Fibroblast of villous mesenchyme (primary cell): Measurements from ENCODE around the gene CFLAR. TPM values are rescaled to one million over a fixed set of nuclear protein-coding genes. Genes with fewer than 3 reads are reported as not detected.
A peak's percentile ranks its signal among the peaks of the same experiment; 100 is the strongest.

ENCODE experiments used
- DNase-seq: peaks from one replicate; pipeline ENCODE4 v3.0.0-alpha.2; 2010; ENCODE audit warnings: low read depth
- H3K4me3 ChIP-seq: 2 replicates; pipeline ENCODE4 v1.5.1; 2011; ENCODE audit warnings: low read depth, mild to moderate bottlenecking, low read length
- total RNA-seq: library from RNA; depleted of rRNA; stranded (reverse); fragments of >200 nt; gene quantifications from 2 replicates; pipeline ENCODE4 v1.2.3, GENCODE V29; 2012
- TF ChIP-seq, protein P1 (sequence below): IDR thresholded peaks from 2 replicates; pipeline ENCODE4 v1.5.1; 2012; ENCODE audit warnings: low read depth, mild to moderate bottlenecking, low read length; ENCODE audit not compliant: insufficient read depth

Gene CFLAR
- total RNA-seq, 1 donor = 143 TPM

GRCh38 chr2:201128033-201128432 lies 12.1 kb downstream of the CFLAR start:
- H3K4me3 ChIP-seq = no peak overlapping the region
- DNase-seq = no peak
- TF ChIP-seq, protein P1, sequence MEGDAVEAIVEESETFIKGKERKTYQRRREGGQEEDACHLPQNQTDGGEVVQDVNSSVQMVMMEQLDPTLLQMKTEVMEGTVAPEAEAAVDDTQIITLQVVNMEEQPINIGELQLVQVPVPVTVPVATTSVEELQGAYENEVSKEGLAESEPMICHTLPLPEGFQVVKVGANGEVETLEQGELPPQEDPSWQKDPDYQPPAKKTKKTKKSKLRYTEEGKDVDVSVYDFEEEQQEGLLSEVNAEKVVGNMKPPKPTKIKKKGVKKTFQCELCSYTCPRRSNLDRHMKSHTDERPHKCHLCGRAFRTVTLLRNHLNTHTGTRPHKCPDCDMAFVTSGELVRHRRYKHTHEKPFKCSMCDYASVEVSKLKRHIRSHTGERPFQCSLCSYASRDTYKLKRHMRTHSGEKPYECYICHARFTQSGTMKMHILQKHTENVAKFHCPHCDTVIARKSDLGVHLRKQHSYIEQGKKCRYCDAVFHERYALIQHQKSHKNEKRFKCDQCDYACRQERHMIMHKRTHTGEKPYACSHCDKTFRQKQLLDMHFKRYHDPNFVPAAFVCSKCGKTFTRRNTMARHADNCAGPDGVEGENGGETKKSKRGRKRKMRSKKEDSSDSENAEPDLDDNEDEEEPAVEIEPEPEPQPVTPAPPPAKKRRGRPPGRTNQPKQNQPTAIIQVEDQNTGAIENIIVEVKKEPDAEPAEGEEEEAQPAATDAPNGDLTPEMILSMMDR = no peak

- peak; percentile 84 for DNase-seq
- TF ChIP-seq, protein P1 = no peak
- no peak overlapping the region for H3K4me3 ChIP-seq
Observed at GRCh38 chr2:201128933-201129505, 13.1 kb downstream of the CFLAR start.

DNA sequence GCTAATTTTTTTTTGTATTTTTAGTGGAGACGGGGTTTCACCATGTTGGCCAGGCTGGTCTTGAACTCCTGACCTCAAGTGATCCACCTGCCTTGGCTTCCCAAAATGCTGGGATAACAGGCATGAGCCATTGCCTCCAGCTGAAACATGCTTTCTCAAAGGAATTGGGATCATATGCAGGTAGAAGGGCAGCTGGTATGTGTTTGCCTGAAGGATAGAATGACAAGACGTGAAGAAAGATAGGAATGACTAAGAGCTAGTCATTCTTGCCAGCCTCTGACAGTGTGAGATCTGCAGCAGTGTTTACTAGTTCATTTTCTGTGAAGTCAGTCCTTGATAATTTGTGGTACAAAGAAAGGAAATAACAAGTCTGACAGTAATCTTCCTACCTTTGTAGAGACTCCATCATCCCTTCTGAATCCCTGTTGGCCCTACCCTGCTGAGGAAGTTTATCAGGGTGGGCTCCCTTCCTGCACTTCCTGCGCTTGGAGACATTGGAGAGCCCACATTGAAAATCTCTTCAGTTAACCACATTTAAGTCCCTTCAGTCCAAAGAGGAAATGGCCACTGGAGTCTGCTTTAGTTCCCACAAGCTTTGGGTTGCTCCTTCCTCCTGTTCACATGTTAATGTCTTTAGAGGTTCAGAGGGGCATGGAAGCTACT lies 14.7 kb downstream of the CFLAR start:
- no peak overlapping the region for H3K4me3 ChIP-seq
- peak; percentile 84 for DNase-seq
- TF ChIP-seq, protein P1 = no peak

- TF ChIP-seq, protein P1 = no peak
- no peak overlapping the region for H3K4me3 ChIP-seq
- no peak for DNase-seq
Observed at GRCh38 chr2:201132518-201132917, 16.6 kb downstream of the CFLAR start.

GRCh38 chr2:201135386-201135785 lies 19.4 kb downstream of the CFLAR start:
- peak; percentile 55 for DNase-seq
- TF ChIP-seq, protein P1 = no peak
- H3K4me3 ChIP-seq = no peak overlapping the region

DNA sequence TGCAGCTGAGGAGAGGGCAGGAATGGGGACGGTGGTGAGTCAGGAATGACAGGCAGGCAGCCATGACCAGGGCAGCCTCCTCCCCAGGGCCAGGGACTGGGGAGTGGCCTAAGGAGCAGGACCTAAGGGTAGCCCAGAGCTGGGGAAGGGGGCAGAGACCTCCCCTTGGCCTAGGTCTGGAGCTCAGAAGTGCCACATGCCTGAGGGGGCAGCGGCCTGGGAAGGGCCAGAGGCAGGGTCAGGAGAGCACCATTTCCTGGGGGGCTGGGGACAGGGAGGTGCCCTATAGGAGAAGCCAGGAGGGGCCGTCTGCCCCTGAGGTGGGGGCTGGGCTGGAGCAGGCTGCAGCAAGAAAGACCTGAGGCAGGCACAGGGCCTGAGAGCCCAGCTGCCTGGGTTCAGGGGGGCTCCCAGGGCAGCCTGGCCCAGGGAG lies 20.9 kb downstream of the CFLAR start:
- no peak for DNase-seq
- H3K4me3 ChIP-seq = no peak overlapping the region
- TF ChIP-seq, protein P1 = no peak
